ENCODE results near the gene CLEC20A.

DNA sequence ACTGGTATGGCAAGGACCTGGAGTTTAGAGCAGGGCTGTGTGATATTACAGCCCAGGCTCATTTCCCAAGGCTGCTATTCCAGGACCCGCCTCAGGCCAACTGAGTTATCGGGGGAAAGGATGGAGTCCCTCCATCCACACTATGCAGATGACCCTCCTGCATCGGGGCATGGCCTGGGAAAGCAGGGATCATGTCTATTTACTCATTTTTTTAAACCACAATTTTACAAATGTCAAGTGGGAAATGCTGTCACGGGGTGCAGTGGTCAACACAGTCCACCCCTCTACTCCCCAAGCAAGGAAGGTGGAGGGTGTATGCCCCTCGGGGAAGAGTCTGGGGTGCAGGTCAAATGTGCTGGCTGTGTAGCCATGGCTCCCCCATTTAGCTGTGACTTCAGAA is 6.1 kb upstream of the CLEC20A start:
- TF ChIP-seq POLR2A (IDR thresholded peaks at IDR 0.05; ENCODE audit: low read depth, low read length) (no peak), POLR2AphosphoS5 (IDR thresholded peaks at IDR 0.05; ENCODE audit: low read depth, low read length) (no peak)

Data from GM12892 (cell line).